Ishikawa (cell line): ENCODE measurements around the gene DDB1.

Source experiments
- EP300 ChIP-seq: IDR thresholded peaks from 2 replicates; pipeline ENCODE4 v1.6.1; 2012; ENCODE audit warnings: borderline replicate concordance
- FOXM1 ChIP-seq: IDR thresholded peaks from 2 replicates; pipeline ENCODE4 v1.6.1; 2012; ENCODE audit warnings: low read depth, borderline replicate concordance
- NFIC ChIP-seq: IDR thresholded peaks from 2 replicates; pipeline ENCODE4 v1.6.1; 2012
- RAD21 ChIP-seq: IDR thresholded peaks from 2 replicates; pipeline ENCODE4 v1.6.1; 2012; ENCODE audit warnings: low read depth
- TAF1 ChIP-seq: IDR thresholded peaks from 2 replicates; pipeline ENCODE4 v1.6.1; 2012; ENCODE audit warnings: low read depth, mild to moderate bottlenecking
- TCF12 ChIP-seq: IDR thresholded peaks from 2 replicates; pipeline ENCODE4 v1.6.1; 2012; ENCODE audit warnings: low read depth
- TEAD4 ChIP-seq: IDR thresholded peaks from 2 replicates; pipeline ENCODE4 v1.6.1; 2012
- YY1 ChIP-seq: IDR thresholded peaks from 2 replicates; pipeline ENCODE4 v1.6.1; 2012; ENCODE audit warnings: low read depth
- TF ChIP-seq, protein P1 (sequence below): IDR thresholded peaks from 2 replicates; pipeline ENCODE4 v1.6.1; 2012; ENCODE audit warnings: low read depth, mild to moderate bottlenecking
- TF ChIP-seq, protein P2 (sequence below): IDR thresholded peaks from 2 replicates; pipeline ENCODE4 v1.6.1; 2012
- TF ChIP-seq, protein P3 (sequence below): IDR thresholded peaks from 2 replicates; pipeline ENCODE4 v1.6.1; 2012

DNA sequence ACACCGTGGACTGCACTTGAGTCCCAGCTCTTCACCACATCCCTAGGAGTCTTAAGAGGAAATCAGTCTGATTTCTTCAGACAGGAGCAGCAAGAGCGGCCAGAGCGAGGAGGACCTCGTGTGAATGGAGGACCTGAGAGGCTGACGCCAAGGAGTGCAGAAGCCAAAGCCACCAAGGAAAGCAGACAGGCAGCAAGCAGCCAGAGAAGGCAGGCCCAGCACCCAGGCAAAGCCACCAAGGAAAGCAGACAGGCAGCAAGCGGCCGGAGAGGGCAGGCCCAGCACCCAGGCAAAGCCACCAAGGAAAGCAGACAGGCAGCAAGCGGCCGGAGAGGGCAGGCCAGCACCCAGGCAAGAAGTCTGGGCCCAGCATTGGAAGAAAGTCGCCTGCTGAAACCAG, 17.0 kb upstream of the DDB1 start:
- TF ChIP-seq, protein P1, sequence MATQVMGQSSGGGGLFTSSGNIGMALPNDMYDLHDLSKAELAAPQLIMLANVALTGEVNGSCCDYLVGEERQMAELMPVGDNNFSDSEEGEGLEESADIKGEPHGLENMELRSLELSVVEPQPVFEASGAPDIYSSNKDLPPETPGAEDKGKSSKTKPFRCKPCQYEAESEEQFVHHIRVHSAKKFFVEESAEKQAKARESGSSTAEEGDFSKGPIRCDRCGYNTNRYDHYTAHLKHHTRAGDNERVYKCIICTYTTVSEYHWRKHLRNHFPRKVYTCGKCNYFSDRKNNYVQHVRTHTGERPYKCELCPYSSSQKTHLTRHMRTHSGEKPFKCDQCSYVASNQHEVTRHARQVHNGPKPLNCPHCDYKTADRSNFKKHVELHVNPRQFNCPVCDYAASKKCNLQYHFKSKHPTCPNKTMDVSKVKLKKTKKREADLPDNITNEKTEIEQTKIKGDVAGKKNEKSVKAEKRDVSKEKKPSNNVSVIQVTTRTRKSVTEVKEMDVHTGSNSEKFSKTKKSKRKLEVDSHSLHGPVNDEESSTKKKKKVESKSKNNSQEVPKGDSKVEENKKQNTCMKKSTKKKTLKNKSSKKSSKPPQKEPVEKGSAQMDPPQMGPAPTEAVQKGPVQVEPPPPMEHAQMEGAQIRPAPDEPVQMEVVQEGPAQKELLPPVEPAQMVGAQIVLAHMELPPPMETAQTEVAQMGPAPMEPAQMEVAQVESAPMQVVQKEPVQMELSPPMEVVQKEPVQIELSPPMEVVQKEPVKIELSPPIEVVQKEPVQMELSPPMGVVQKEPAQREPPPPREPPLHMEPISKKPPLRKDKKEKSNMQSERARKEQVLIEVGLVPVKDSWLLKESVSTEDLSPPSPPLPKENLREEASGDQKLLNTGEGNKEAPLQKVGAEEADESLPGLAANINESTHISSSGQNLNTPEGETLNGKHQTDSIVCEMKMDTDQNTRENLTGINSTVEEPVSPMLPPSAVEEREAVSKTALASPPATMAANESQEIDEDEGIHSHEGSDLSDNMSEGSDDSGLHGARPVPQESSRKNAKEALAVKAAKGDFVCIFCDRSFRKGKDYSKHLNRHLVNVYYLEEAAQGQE = no peak
- TF ChIP-seq, protein P2, sequence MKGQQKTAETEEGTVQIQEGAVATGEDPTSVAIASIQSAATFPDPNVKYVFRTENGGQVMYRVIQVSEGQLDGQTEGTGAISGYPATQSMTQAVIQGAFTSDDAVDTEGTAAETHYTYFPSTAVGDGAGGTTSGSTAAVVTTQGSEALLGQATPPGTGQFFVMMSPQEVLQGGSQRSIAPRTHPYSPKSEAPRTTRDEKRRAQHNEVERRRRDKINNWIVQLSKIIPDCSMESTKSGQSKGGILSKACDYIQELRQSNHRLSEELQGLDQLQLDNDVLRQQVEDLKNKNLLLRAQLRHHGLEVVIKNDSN = no peak
- TF ChIP-seq EP300 (no peak), NFIC (no peak), RAD21 (no peak), YY1 (no peak), FOXM1 (no peak), TCF12 (no peak), TAF1 (no peak), TEAD4 (no peak)
- TF ChIP-seq, protein P3, sequence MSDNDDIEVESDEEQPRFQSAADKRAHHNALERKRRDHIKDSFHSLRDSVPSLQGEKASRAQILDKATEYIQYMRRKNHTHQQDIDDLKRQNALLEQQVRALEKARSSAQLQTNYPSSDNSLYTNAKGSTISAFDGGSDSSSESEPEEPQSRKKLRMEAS = no peak
